Measurements from ENCODE around the gene NRXN2.

The NRXN2 gene

GRCh38 chr11:64719406-64719805, 3.6 kb downstream of the NRXN2 start:
- no peak overlapping the region for H3K4me3 ChIP-seq (replicated peaks; ENCODE audit: low read depth, low read length)
- no peak for TF ChIP-seq CTCF (IDR thresholded peaks at IDR 0.05; ENCODE audit: low read length, missing control alignments)
- DNase-seq (ENCODE audit: low read depth): no peak

GRCh38 chr11:64718780-64719124, 4.2 kb downstream of the NRXN2 start:
- no peak overlapping the region for H3K4me3 ChIP-seq (replicated peaks; ENCODE audit: low read depth, low read length)
- no peak for DNase-seq (ENCODE audit: low read depth)
- TF ChIP-seq CTCF (IDR thresholded peaks at IDR 0.05; ENCODE audit: low read length, missing control alignments): no peak

GRCh38 chr11:64718084-64718779, 4.8 kb downstream of the NRXN2 start:
- no peak for TF ChIP-seq CTCF (IDR thresholded peaks at IDR 0.05; ENCODE audit: low read length, missing control alignments)

GRCh38 chr11:64717268-64717578, 5.8 kb downstream of the NRXN2 start:
- no peak for TF ChIP-seq CTCF (IDR thresholded peaks at IDR 0.05; ENCODE audit: low read length, missing control alignments)
- DNase-seq (ENCODE audit: low read depth): no peak
- no peak overlapping the region for H3K4me3 ChIP-seq (replicated peaks; ENCODE audit: low read depth, low read length)

More at GRCh38 chr11:64718084-64718779, 4.8 kb downstream of the NRXN2 start:
- no peak overlapping the region for H3K4me3 ChIP-seq (replicated peaks; ENCODE audit: low read depth, low read length)
- no peak for DNase-seq (ENCODE audit: low read depth)

GRCh38 chr11:64716473-64717267, 6.3 kb downstream of the NRXN2 start:
- no peak for TF ChIP-seq CTCF (IDR thresholded peaks at IDR 0.05; ENCODE audit: low read length, missing control alignments)
- no peak for DNase-seq (ENCODE audit: low read depth)
- H3K4me3 ChIP-seq (replicated peaks; ENCODE audit: low read depth, low read length): no peak overlapping the region

GRCh38 chr11:64715756-64716472, 7.1 kb downstream of the NRXN2 start:
- no peak for DNase-seq (ENCODE audit: low read depth)
- H3K4me3 ChIP-seq (replicated peaks; ENCODE audit: low read depth, low read length): no peak overlapping the region
- no peak for TF ChIP-seq CTCF (IDR thresholded peaks at IDR 0.05; ENCODE audit: low read length, missing control alignments)

All from fibroblast of pulmonary artery (primary cell).